Kidney (tissue), 14 donors: ENCODE measurements around the gene NTHL1. TPM values are rescaled to one million over a fixed set of nuclear protein-coding genes. Genes with fewer than 3 reads are reported as not detected.

Experiments
- DNase-seq, 5 donors: peaks; one replicate each; pipeline ENCODE4 v3.0.0-alpha.2; 2013 to 2020
- FAIRE-seq: peaks from 2 replicates; lab custom pipeline; 2012; peaks lifted over from hg19 to GRCh38; lab: Jason Lieb, UNC
- H3K27ac ChIP-seq, 2 donors: one replicate each; pipeline ENCODE4 v1.7.0; 2013; ENCODE audit warnings: low read depth in 2 of 2, low read length in 2 of 2, inconsistent platforms in 1 of 2
- H3K27me3 ChIP-seq: one replicate; pipeline ENCODE4 v1.7.1; 2013; ENCODE audit warnings: low read length, inconsistent platforms; ENCODE audit not compliant: control insufficient read depth, insufficient read depth
- H3K36me3 ChIP-seq, 3 donors: one replicate each; pipeline versions ENCODE4 v1.7.0 to v1.7.1; 2013; ENCODE audit warnings: low read length in 3 of 3, control low read depth in 1 of 3, inconsistent platforms in 1 of 3; ENCODE audit not compliant: insufficient read depth in 3 of 3, control insufficient read depth in 2 of 3
- H3K4me1 ChIP-seq, 3 donors: one replicate each; pipeline versions ENCODE4 v1.7.0 to v1.7.1; 2013; ENCODE audit warnings: low read length in 3 of 3, inconsistent platforms in 1 of 3, low read depth in 1 of 3; ENCODE audit not compliant: control insufficient read depth in 2 of 3, insufficient read depth in 2 of 3
- H3K4me3 ChIP-seq, 3 donors: one replicate each; pipeline versions ENCODE4 v1.7.0 to v1.8.1; 2013; ENCODE audit warnings: low read length in 3 of 3, control low read depth in 1 of 3, inconsistent platforms in 1 of 3
- H3K9ac ChIP-seq, 3 donors: one replicate each; pipeline versions ENCODE4 v1.7.0 to v1.7.1; 2013; ENCODE audit warnings: low read length in 3 of 3, control low read depth in 1 of 3, inconsistent platforms in 1 of 3
- H3K9me3 ChIP-seq, 3 donors: one replicate each; pipeline versions ENCODE4 v1.7.0 to v1.7.1; 2013; ENCODE audit warnings: low read length in 3 of 3, control low read depth in 1 of 3, inconsistent platforms in 1 of 3; ENCODE audit not compliant: control insufficient read depth in 2 of 3, insufficient read depth in 1 of 3
- CTCF ChIP-seq: IDR thresholded peaks from 3 replicates; pipeline ENCODE4 v1.5.1; 2012; ENCODE audit warnings: mild to moderate bottlenecking, moderate library complexity, borderline replicate concordance; ENCODE audit not compliant: insufficient read depth; ENCODE audit errors: extremely low read depth
- intact Hi-C: fragments of 100-400 bp; cut with DNase I; formaldehyde crosslinking; loops from one replicate; pipeline ENCODE4 v1.11.1; 2022
- polyA plus RNA-seq: library from polyadenylated mRNA; stranded (reverse); fragments of 350-450 nt; fragmentation: Illumina TruSeq; extraction: RNeasy Lipid Tissue Mini Kit (QIAGEN cat#74804); gene quantifications from one replicate; pipeline ENCODE4 v1.2.3, GENCODE V29; 2014; ENCODE audit warnings: low read depth, low replicate concordance; ENCODE audit not compliant: insufficient read depth
- total RNA-seq: library from RNA; stranded (reverse); fragmentation: NEBNext Ultra II Directional; extraction: Animal tissue kit (Norgen Biotek cat#: 25700); gene quantifications from one replicate; pipeline ENCODE4 v1.2.1, GENCODE V29; 2021
- donor health status: control.
- donor health status: control.
- donor health status: control.
- donor health status: control.
- donor health status: control.
- donor health status: DM: yes; HTN: yes; CAD: no.
- donor health status: Normal renal cell carcinoma (clear cell type).

Gene NTHL1
- total and polyA plus RNA-seq, 2 donors from 2014 or later: 15.3 to 36.0 TPM

- no peaks in the 10 kb centered on the region for H3K27me3 ChIP-seq
- intact Hi-C loops: no loop called here
- H3K27ac ChIP-seq: peak overlapping the region; percentile 89 to 96
- H3K9ac ChIP-seq: peak overlapping the region in 1 of 3 donors; percentile 73
- H3K4me1 ChIP-seq: peaks cover 0 to 23% (median 3%) of the 10 kb centered on the region in 3 donors
- H3K36me3 ChIP-seq: peaks cover 0 to 11% (median 7%) of the 10 kb centered on the region in 3 donors
- DNase-seq (peak; percentile 90 to 97 (median 95)), FAIRE-seq (no peak)
- peak; percentile 28 for TF ChIP-seq CTCF
- no peaks in the 10 kb centered on the region for H3K9me3 ChIP-seq
- H3K4me3 ChIP-seq: peak overlapping the region in 2 of 3 donors; percentile 12 to 66
These were observed 43.3 kb upstream of the NTHL1 start for GRCh38 chr16:2090777-2091546.

GRCh38 chr16:2090481-2090776 lies 42.8 kb upstream of the NTHL1 start:
- intact Hi-C loops: no loop called here
- H3K9me3 ChIP-seq: no peaks in the 10 kb centered on the region
- TF ChIP-seq CTCF: no peak
- peak overlapping the region; percentile 89 to 96 for H3K27ac ChIP-seq
- H3K9ac ChIP-seq: peak overlapping the region in 1 of 3 donors; percentile 73
- no peak for DNase-seq
- H3K36me3 ChIP-seq: peaks cover 0 to 11% (median 7%) of the 10 kb centered on the region in 3 donors
- peaks cover 0 to 23% (median 3%) of the 10 kb centered on the region in 3 donors for H3K4me1 ChIP-seq
- H3K4me3 ChIP-seq: peak overlapping the region in 2 of 3 donors; percentile 12 to 66
- H3K27me3 ChIP-seq: no peaks in the 10 kb centered on the region
- FAIRE-seq: no peak

GRCh38 chr16:2089706-2090480 lies 42.3 kb upstream of the NTHL1 start:
- TF ChIP-seq CTCF: no peak
- Histone ChIP-seq H3K4me3 (peak overlapping the region in 2 of 3 donors; percentile 12 to 66), H3K36me3 (peaks cover 0 to 11% (median 7%) of the 10 kb centered on the region in 3 donors), H3K27me3 (no peaks in the 10 kb centered on the region), H3K4me1 (peaks cover 0 to 23% (median 3%) of the 10 kb centered on the region in 3 donors), H3K27ac (peak overlapping the region; percentile 89 to 96), H3K9ac (peak overlapping the region in 1 of 3 donors; percentile 73), H3K9me3 (no peaks in the 10 kb centered on the region)
- intact Hi-C loops: no loop called here
- peak in 1 of 5 donors; percentile 70 for DNase-seq
- no peak for FAIRE-seq
